PC-3 (cell line): ENCODE measurements around the gene RTP5. TPM values are rescaled to one million over a fixed set of nuclear protein-coding genes. Genes with fewer than 3 reads are reported as not detected.
A peak's percentile ranks its signal among the peaks of the same experiment; 100 is the strongest.

Source experiments
- ATAC-seq: fragments of 200-7000 bp; cut with Tn5 transposase; 2 replicates; pipeline ENCODE4 v1.9.1; 2020; ENCODE audit warnings: mild to moderate bottlenecking, moderate library complexity
- BruUV-seq: library from RNA; stranded (reverse); fragments of 400-500 nt; replicated peaks from 2 replicates; lab custom pipeline; 2021; lab: Mats Ljungman, UMichigan
- CTCF ChIA-PET: fragments of 300-600 bp; sonication (Branson Sonifier 250); formaldehyde crosslinking; loops from one replicate; lab custom pipeline; 2022; ENCODE audit warnings: antibody characterized with exemption; lab: Charles Lee
- POLR2A ChIA-PET: fragments of 300-600 bp; sonication (Branson Sonifier 250); formaldehyde crosslinking; loops from one replicate; lab custom pipeline; 2022; ENCODE audit warnings: antibody characterized with exemption; ENCODE audit not compliant: unreplicated experiment; lab: Charles Lee
- DNase-seq: peaks from one replicate; pipeline ENCODE4 v3.0.0-alpha.2; 2015
- H2AFZ ChIP-seq: fragments of 300-600 bp; sonication (generic); 2 replicates; pipeline ENCODE4 v1.6.0; 2016; ENCODE audit warnings: antibody characterized with exemption, low read length
- H3F3A ChIP-seq: fragments of 300-600 bp; sonication (generic); one replicate; pipeline ENCODE4 v1.6.0; 2017; ENCODE audit warnings: antibody characterized with exemption, low read length, control low read depth, mild to moderate bottlenecking; ENCODE audit not compliant: unreplicated experiment
- H3K27ac ChIP-seq: fragments of 300-600 bp; sonication (generic); 2 replicates; pipeline ENCODE4 v1.5.1; 2016; ENCODE audit warnings: mild to moderate bottlenecking, low read length
- H3K27me3 ChIP-seq: fragments of 300-600 bp; sonication (generic); 2 replicates; pipeline ENCODE4 v1.6.1; 2016; ENCODE audit warnings: low read length, mixed read lengths
- H3K36me3 ChIP-seq: fragments of 300-600 bp; sonication (generic); 2 replicates; pipeline ENCODE4 v1.6.1; 2016; ENCODE audit warnings: low read depth, mixed run types, low read length, mixed read lengths
- H3K4me1 ChIP-seq: fragments of 300-600 bp; sonication (generic); 2 replicates; pipeline ENCODE4 v1.5.1; 2016; ENCODE audit warnings: low read length; ENCODE audit not compliant: insufficient read depth
- H3K4me2 ChIP-seq: fragments of 300-600 bp; sonication (generic); 2 replicates; pipeline ENCODE4 v1.6.0; 2016; ENCODE audit warnings: low read length
- H3K4me3 ChIP-seq: fragments of 300-600 bp; sonication (generic); 2 replicates; pipeline ENCODE4 v1.5.1; 2016; ENCODE audit warnings: mild to moderate bottlenecking, low read length, mixed read lengths
- H3K79me2 ChIP-seq: fragments of 300-600 bp; sonication (generic); 2 replicates; pipeline ENCODE4 v1.6.1; 2017; ENCODE audit warnings: low read length, mixed read lengths
- H3K9ac ChIP-seq: fragments of 300-600 bp; sonication (generic); 2 replicates; pipeline ENCODE4 v1.6.0; 2016; ENCODE audit warnings: mild to moderate bottlenecking, low read length
- H3K9me2 ChIP-seq: fragments of 300-600 bp; sonication (generic); replicated peaks from 2 replicates; pipeline ENCODE4 v1.6.1; 2016; ENCODE audit warnings: mixed run types, low read length, mixed read lengths
- H3K9me3 ChIP-seq: fragments of 300-600 bp; sonication (generic); 2 replicates; pipeline ENCODE4 v1.6.1; 2016; ENCODE audit warnings: low read length, mixed read lengths
- H4K20me1 ChIP-seq: fragments of 300-600 bp; sonication (generic); 2 replicates; pipeline ENCODE4 v1.6.1; 2016; ENCODE audit warnings: low read length, mixed read lengths
- CTCF ChIP-seq: fragments of 300-600 bp; sonication (generic); conservative IDR thresholded peaks from 2 replicates; pipeline ENCODE4 v1.5.1; 2017; ENCODE audit warnings: antibody characterized with exemption, low read depth, mild to moderate bottlenecking, low read length
- EZH2 ChIP-seq: fragments of 300-600 bp; sonication (generic); IDR thresholded peaks from one replicate; pipeline ENCODE4 v1.6.1; 2017; ENCODE audit warnings: antibody characterized with exemption, mild to moderate bottlenecking, low read length; ENCODE audit not compliant: unreplicated experiment
- EZH2phosphoT487 ChIP-seq: fragments of 300-600 bp; sonication (generic); IDR thresholded peaks from 2 replicates; pipeline ENCODE4 v1.6.1; 2018; ENCODE audit warnings: mild to moderate bottlenecking, antibody characterized with exemption, low read length, borderline replicate concordance
- intact Hi-C: fragments of 100-400 bp; cut with micrococcal nuclease; formaldehyde crosslinking; loops from 2 replicates; pipeline ENCODE4 v1.9.0; 2023
- total RNA-seq: library from RNA; depleted of rRNA; stranded (reverse); fragments of >200 nt; gene quantifications from 2 replicates; pipeline ENCODE4 v1.2.3, GENCODE V29; 2014

RTP5 gene
- total RNA-seq, 1 experiment from 2014 or later = not detected

- intact Hi-C loops = no loop called here
- Histone ChIP-seq H3K27ac (no peak overlapping the region), H2AFZ (no peak overlapping the region), H3K4me3 (no peak overlapping the region), H3K9ac (no peak overlapping the region), H3K9me3 (no peaks in the 10 kb centered on the region), H4K20me1 (no peaks in the 10 kb centered on the region), H3K9me2 (no peaks in the 10 kb centered on the region), H3F3A (no peaks in the 10 kb centered on the region), H3K27me3 (no peaks in the 10 kb centered on the region), H3K4me2 (no peak overlapping the region), H3K4me1 (no peaks in the 10 kb centered on the region; the same call in 1 of the 2 replicates), H3K79me2 (no peaks in the 10 kb centered on the region), H3K36me3 (no peaks in the 10 kb centered on the region)
- TF ChIP-seq EZH2 = no peak
- TF ChIP-seq EZH2phosphoT487 = no peak
- TF ChIP-seq CTCF = no peak
- DNase-seq (no peak), ATAC-seq (no peak)
- BruUV-seq = no TSS peak
- POLR2A ChIA-PET = no interaction called here
- CTCF ChIA-PET = no interaction called here
Measured at GRCh38 chr2:241857572-241858121, 11.9 kb upstream of the RTP5 start.

- H3K4me2 ChIP-seq = peak within 1 kb of the TSS; percentile 77
- H3K79me2 ChIP-seq = no peaks in the 10 kb centered on the region
- ATAC-seq = no peak
- POLR2A ChIA-PET = no interaction called here
- intact Hi-C loops = no loop called here
- no peak for DNase-seq
- H3K36me3 ChIP-seq = no peaks in the 10 kb centered on the region
- no peaks in the 10 kb centered on the region for H3K9me2 ChIP-seq
- peak within 1 kb of the TSS; percentile 55 for H3K4me3 ChIP-seq
- no peaks in the 10 kb centered on the region; the same call in 1 of the 2 replicates for H3K4me1 ChIP-seq
- BruUV-seq = no TSS peak
- H4K20me1 ChIP-seq = no peaks in the 10 kb centered on the region
- TF ChIP-seq EZH2 (no peak), CTCF (no peak), EZH2phosphoT487 (no peak)
- no peak within 1 kb of the TSS for H3K9ac ChIP-seq
- CTCF ChIA-PET = no interaction called here
- peak within 1 kb of the TSS; percentile 51 for H2AFZ ChIP-seq
- no peak within 1 kb of the TSS for H3K27ac ChIP-seq
- H3K9me3 ChIP-seq = no peaks in the 10 kb centered on the region
- H3F3A ChIP-seq = no peaks in the 10 kb centered on the region
- no peaks in the 10 kb centered on the region for H3K27me3 ChIP-seq
Measured at GRCh38 chr2:241858206-241859016, 11.1 kb upstream of the RTP5 start, which contains the start of gene PDCD1. TSS of gene PDCD1 (minus strand) at chr2:241858894. CDS start at chr2:241858838, 56 bp downstream.

GRCh38 chr2:241859017-241859435 is 10.5 kb upstream of the RTP5 start:
- H3F3A ChIP-seq = no peaks in the 10 kb centered on the region
- no peaks in the 10 kb centered on the region for H3K4me1 ChIP-seq
- BruUV-seq = no TSS peak
- H3K9me3 ChIP-seq = no peaks in the 10 kb centered on the region
- DNase-seq = no peak
- CTCF ChIA-PET = interaction anchor here (0.5 kb wide), 1 partner anchor 223 kb away, joined by 3 read pairs; no protein-coding TSS in a partner anchor
- POLR2A ChIA-PET = no interaction called here
- intact Hi-C loops = no loop called here
- H3K9me2 ChIP-seq = no peaks in the 10 kb centered on the region
- no peaks in the 10 kb centered on the region for H3K36me3 ChIP-seq
- no peaks in the 10 kb centered on the region for H3K79me2 ChIP-seq
- ATAC-seq = no peak
- no peaks in the 10 kb centered on the region for H3K27me3 ChIP-seq
- H3K9ac ChIP-seq = no peak overlapping the region
- H3K4me2 ChIP-seq = 0 out of 2 replicates have a peak overlapping the region, but pooled peaks have one; percentile 77
- no peaks in the 10 kb centered on the region for H4K20me1 ChIP-seq
- H3K4me3 ChIP-seq = no peak overlapping the region
- TF ChIP-seq EZH2 (no peak), EZH2phosphoT487 (no peak)
- no peak overlapping the region for H2AFZ ChIP-seq
- no peak overlapping the region for H3K27ac ChIP-seq
